Measurements from ENCODE around the gene PELI2.

PELI2 gene

DNA sequence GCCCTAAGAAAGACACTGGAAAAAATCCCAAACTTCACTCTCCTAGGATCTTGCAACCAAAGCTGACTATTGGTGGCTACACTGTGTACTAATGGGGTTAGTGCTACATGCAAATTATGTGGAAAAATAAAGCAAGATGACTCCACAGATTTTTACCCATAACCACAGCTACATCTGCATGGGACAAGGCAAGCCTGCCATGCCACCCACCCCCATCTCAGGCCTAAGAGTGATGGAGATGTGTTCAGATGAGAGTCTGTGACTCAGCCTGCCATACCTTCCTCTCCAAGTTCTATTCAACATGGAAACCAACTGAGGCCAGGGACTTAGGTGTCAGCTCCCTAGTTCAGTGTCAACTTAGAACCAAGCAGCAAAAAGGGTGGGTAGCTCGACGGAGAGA, 206.2 kb downstream of the PELI2 start:
- Histone ChIP-seq H3K9me2 (replicated peaks; ENCODE audit: insufficient read depth, low read length) (no peaks in the 10 kb centered on the region), H3K27me3 (replicated peaks; ENCODE audit: insufficient read depth, low read length) (no peaks in the 10 kb centered on the region), H3K4me3 (ENCODE audit: low read length) (no peak overlapping the region), H2AFZ (ENCODE audit: low read length) (no peak overlapping the region), H3K9me3 (replicated peaks; ENCODE audit: insufficient read depth, low read length) (no peaks in the 10 kb centered on the region), H3K9ac (ENCODE audit: low read length) (no peak overlapping the region), H3K79me2 (ENCODE audit: low read length) (no peaks in the 10 kb centered on the region), H3K4me2 (ENCODE audit: low read depth, low read length) (no peak overlapping the region), H3F3A (ENCODE audit: insufficient read depth, low read length) (no peaks in the 10 kb centered on the region), H3K36me3 (replicated peaks; ENCODE audit: insufficient read depth, low read length) (no peaks in the 10 kb centered on the region), H3K27ac (ENCODE audit: low read length) (no peak overlapping the region), H4K20me1 (ENCODE audit: insufficient read depth, low read length) (no peaks in the 10 kb centered on the region), H3K4me1 (ENCODE audit: low read length) (no peaks in the 10 kb centered on the region)
- DNase-seq = no peak
- TF ChIP-seq EZH2 (optimal IDR thresholded peaks at IDR 0.05; ENCODE audit: low read depth, low read length) (no peak), EZH2phosphoT487 (IDR thresholded peaks at IDR 0.05; ENCODE audit: low read length) (no peak)
- TF ChIP-seq, protein P1, sequence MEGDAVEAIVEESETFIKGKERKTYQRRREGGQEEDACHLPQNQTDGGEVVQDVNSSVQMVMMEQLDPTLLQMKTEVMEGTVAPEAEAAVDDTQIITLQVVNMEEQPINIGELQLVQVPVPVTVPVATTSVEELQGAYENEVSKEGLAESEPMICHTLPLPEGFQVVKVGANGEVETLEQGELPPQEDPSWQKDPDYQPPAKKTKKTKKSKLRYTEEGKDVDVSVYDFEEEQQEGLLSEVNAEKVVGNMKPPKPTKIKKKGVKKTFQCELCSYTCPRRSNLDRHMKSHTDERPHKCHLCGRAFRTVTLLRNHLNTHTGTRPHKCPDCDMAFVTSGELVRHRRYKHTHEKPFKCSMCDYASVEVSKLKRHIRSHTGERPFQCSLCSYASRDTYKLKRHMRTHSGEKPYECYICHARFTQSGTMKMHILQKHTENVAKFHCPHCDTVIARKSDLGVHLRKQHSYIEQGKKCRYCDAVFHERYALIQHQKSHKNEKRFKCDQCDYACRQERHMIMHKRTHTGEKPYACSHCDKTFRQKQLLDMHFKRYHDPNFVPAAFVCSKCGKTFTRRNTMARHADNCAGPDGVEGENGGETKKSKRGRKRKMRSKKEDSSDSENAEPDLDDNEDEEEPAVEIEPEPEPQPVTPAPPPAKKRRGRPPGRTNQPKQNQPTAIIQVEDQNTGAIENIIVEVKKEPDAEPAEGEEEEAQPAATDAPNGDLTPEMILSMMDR (IDR thresholded peaks at IDR 0.05; ENCODE audit: low read length) = no peak

DNA sequence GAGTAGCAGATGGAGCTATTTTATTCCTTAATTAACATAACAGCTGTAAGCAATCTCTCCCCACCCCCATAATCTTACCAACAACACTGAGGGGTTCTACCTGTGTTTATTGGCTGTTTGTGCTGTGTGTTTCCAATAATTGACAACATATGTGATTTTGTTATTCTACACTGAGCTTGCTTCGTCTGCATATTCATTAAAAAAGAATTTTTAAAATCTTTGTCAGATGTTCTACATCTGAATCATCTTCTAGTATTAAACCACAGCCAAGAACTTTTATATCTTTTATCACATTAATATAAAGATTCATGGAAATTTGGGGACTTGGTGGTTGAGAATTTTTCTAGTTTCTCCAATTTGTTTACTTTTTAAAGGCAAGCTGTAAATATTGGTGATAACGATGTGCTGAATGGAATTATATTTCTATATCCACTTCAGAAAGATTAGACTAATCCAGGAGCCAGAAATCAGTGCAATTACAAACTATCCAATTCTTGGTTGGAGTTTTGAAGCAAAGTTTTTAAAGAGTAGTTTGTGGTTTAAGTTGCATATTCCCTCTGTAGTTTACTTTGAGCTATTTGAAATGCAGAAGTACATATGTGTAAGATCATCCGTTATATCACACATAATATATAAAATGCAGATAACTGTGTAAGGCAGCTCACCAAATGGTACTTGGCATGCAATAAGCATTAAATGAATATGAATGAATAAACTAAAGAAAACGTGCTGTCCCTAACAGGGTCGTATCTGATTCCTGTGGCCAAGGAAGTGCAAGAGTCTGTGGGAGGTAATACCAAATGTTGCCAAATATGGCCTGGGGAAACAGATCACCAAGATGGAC, 206.9 kb downstream of the PELI2 start:
- H3K4me2 ChIP-seq (ENCODE audit: low read depth, low read length) = no peak overlapping the region
- no peak for DNase-seq
- no peaks in the 10 kb centered on the region for H3K79me2 ChIP-seq (ENCODE audit: low read length)
- H2AFZ ChIP-seq (ENCODE audit: low read length) = no peak overlapping the region
- H3K9ac ChIP-seq (ENCODE audit: low read length) = no peak overlapping the region
- H3K9me3 ChIP-seq (replicated peaks; ENCODE audit: insufficient read depth, low read length) = no peaks in the 10 kb centered on the region
- no peaks in the 10 kb centered on the region for H4K20me1 ChIP-seq (ENCODE audit: insufficient read depth, low read length)
- TF ChIP-seq EZH2phosphoT487 (IDR thresholded peaks at IDR 0.05; ENCODE audit: low read length) (no peak), EZH2 (optimal IDR thresholded peaks at IDR 0.05; ENCODE audit: low read depth, low read length) (no peak)
- H3K27me3 ChIP-seq (replicated peaks; ENCODE audit: insufficient read depth, low read length) = no peaks in the 10 kb centered on the region
- no peaks in the 10 kb centered on the region for H3K36me3 ChIP-seq (replicated peaks; ENCODE audit: insufficient read depth, low read length)
- H3K4me1 ChIP-seq (ENCODE audit: low read length) = no peaks in the 10 kb centered on the region
- H3K9me2 ChIP-seq (replicated peaks; ENCODE audit: insufficient read depth, low read length) = no peaks in the 10 kb centered on the region
- no peak overlapping the region for H3K27ac ChIP-seq (ENCODE audit: low read length)
- no peak overlapping the region for H3K4me3 ChIP-seq (ENCODE audit: low read length)
- no peaks in the 10 kb centered on the region for H3F3A ChIP-seq (ENCODE audit: insufficient read depth, low read length)

DNA sequence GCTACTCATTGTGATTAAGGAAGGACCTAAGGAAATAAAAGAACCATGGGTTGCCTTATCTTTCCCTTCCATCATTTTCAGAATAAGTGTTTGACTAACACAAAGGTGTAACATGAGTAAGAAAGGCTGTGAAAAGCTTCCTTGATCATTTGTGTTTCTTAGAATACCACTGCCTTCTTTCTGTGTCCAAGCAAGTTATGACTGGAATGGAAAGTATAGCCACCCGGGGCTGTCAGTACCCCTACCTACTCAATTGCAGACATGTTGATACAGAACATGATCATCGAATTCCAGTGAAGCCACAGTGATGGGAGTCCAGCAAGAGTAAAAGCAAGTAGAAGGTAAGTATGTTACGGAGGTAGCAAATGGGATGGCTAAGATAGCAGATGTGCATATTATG, 209.8 kb downstream of the PELI2 start:
- no peak for DNase-seq
- Histone ChIP-seq H3K9ac (ENCODE audit: low read length) (no peak overlapping the region), H3K9me3 (replicated peaks; ENCODE audit: insufficient read depth, low read length) (no peaks in the 10 kb centered on the region), H2AFZ (ENCODE audit: low read length) (no peak overlapping the region), H3K79me2 (ENCODE audit: low read length) (no peaks in the 10 kb centered on the region), H3F3A (ENCODE audit: insufficient read depth, low read length) (no peaks in the 10 kb centered on the region), H3K9me2 (replicated peaks; ENCODE audit: insufficient read depth, low read length) (no peaks in the 10 kb centered on the region), H3K36me3 (replicated peaks; ENCODE audit: insufficient read depth, low read length) (no peaks in the 10 kb centered on the region), H3K4me1 (ENCODE audit: low read length) (no peaks in the 10 kb centered on the region), H3K27ac (ENCODE audit: low read length) (no peak overlapping the region), H3K4me3 (ENCODE audit: low read length) (no peak overlapping the region), H4K20me1 (ENCODE audit: insufficient read depth, low read length) (no peaks in the 10 kb centered on the region), H3K4me2 (ENCODE audit: low read depth, low read length) (no peak overlapping the region), H3K27me3 (replicated peaks; ENCODE audit: insufficient read depth, low read length) (no peaks in the 10 kb centered on the region)
- no peak for TF ChIP-seq EZH2 (optimal IDR thresholded peaks at IDR 0.05; ENCODE audit: low read depth, low read length)
- TF ChIP-seq, protein P1 (IDR thresholded peaks at IDR 0.05; ENCODE audit: low read length) = no peak
- no peak for TF ChIP-seq EZH2phosphoT487 (IDR thresholded peaks at IDR 0.05; ENCODE audit: low read length)
